ENCODE results near the gene SCAF11. TPM values are rescaled to one million over a fixed set of nuclear protein-coding genes. Genes with fewer than 3 reads are reported as not detected.

Gene SCAF11
- total and polyA plus RNA-seq, 10 of the 15 experiments (the other 5 are each of a cell fraction or from before 2014, with no cell fraction given) = 42.0 to 153 (median 100) TPM

DNA sequence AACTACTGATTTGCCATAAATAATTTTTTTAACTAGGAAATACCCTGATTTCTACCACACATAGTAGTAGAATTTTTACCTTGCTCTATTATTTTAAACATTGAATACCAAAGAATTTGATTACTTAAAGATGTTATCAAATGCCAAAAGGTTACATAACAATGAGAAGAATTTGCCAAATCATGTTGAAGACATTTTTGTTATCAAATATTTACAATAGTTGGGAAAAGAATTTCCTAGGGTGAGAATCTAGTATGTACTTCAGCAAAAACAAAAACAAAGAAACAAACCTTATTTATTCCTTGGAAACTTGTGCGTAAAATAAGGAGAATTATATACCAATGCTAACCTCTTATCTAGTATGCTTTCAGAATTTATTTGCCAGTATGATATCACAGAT, 107.2 kb downstream of the SCAF11 start:
- POLR2A ChIA-PET = no interaction called here
- Histone ChIP-seq H3K9ac (ENCODE audit: control insufficient read depth, insufficient read depth, low read length) (no peak overlapping the region), H3K27ac (ENCODE audit: control insufficient read depth, insufficient read depth) (no peak overlapping the region), H3K4me2 (ENCODE audit: control insufficient read depth, insufficient read depth) (no peak overlapping the region), H3K4me1 (ENCODE audit: control insufficient read depth, insufficient read depth, low read length) (no peaks in the 10 kb centered on the region), H2AFZ (ENCODE audit: control insufficient read depth, low read depth, low read length) (no peak overlapping the region), H3K36me3 (ENCODE audit: control insufficient read depth in 2 of 2, insufficient read depth in 2 of 2, low read length in 1 of 2) (peaks cover 4 to 9% of the 10 kb centered on the region in 2 experiments), H3K27me3 (replicated peaks in 1 of 2; ENCODE audit: control insufficient read depth in 2 of 2, insufficient read depth in 2 of 2, low read length in 1 of 2) (no peaks in the 10 kb centered on the region), H3K79me2 (ENCODE audit: control insufficient read depth, insufficient read depth, low read length) (no peaks in the 10 kb centered on the region), H3K9me3 (replicated peaks; ENCODE audit: control insufficient read depth, insufficient read depth, low read length) (peaks cover 7% of the 10 kb centered on the region), H4K20me1 (ENCODE audit: control insufficient read depth, insufficient read depth) (no peaks in the 10 kb centered on the region), H3K4me3 (no peak overlapping the region)
- DNase-seq (ENCODE audit: low read depth, low spot score) = no peak
- RAD21 ChIA-PET (ENCODE audit: unreplicated experiment) = no interaction called here
- in situ Hi-C loops (cut with MboI) (no loop called here), intact Hi-C loops (cut with micrococcal nuclease; ENCODE audit: unreplicated experiment) (no loop called here)
- SMC1A ChIA-PET (ENCODE audit: uncharacterized antibody, unreplicated experiment) = no interaction called here
- TF ChIP-seq CHD2 (IDR thresholded peaks at IDR 0.05; ENCODE audit: borderline replicate concordance, low read depth, low read length) = no peak
- no peak for TF ChIP-seq PML (IDR thresholded peaks at IDR 0.05; ENCODE audit: low read length)
- TF ChIP-seq LARP7 (IDR thresholded peaks at IDR 0.05) = no peak
- TF ChIP-seq TCF3 (IDR thresholded peaks at IDR 0.05; ENCODE audit: borderline replicate concordance, insufficient read depth, low read depth, low read length) = no peak
- no peak for TF ChIP-seq HDGF (IDR thresholded peaks at IDR 0.05)
- TF ChIP-seq HDAC6 (IDR thresholded peaks at IDR 0.05; ENCODE audit: unreplicated experiment) = no peak
- TF ChIP-seq CBX5 (IDR thresholded peaks at IDR 0.05; ENCODE audit: low read depth) = no peak
- TF ChIP-seq SMAD1 (IDR thresholded peaks at IDR 0.05; ENCODE audit: low read depth, partially characterized antibody) = no peak
- no peak for TF ChIP-seq TARDBP (IDR thresholded peaks at IDR 0.05; ENCODE audit: borderline replicate concordance)
- no peak for TF ChIP-seq RUNX3 (IDR thresholded peaks at IDR 0.05; ENCODE audit: low read length)
- TF ChIP-seq, protein P1, sequence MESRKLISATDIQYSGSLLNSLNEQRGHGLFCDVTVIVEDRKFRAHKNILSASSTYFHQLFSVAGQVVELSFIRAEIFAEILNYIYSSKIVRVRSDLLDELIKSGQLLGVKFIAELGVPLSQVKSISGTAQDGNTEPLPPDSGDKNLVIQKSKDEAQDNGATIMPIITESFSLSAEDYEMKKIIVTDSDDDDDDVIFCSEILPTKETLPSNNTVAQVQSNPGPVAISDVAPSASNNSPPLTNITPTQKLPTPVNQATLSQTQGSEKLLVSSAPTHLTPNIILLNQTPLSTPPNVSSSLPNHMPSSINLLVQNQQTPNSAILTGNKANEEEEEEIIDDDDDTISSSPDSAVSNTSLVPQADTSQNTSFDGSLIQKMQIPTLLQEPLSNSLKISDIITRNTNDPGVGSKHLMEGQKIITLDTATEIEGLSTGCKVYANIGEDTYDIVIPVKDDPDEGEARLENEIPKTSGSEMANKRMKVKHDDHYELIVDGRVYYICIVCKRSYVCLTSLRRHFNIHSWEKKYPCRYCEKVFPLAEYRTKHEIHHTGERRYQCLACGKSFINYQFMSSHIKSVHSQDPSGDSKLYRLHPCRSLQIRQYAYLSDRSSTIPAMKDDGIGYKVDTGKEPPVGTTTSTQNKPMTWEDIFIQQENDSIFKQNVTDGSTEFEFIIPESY (IDR thresholded peaks at IDR 0.05) = no peak
- no peak for TF ChIP-seq POU2F2 (IDR thresholded peaks at IDR 0.05; ENCODE audit: borderline replicate concordance, low read depth, low read length)
- no peak for TF ChIP-seq NBN (IDR thresholded peaks at IDR 0.05)
- TF ChIP-seq ZNF384 (IDR thresholded peaks at IDR 0.05; ENCODE audit: borderline replicate concordance, low read depth, low read length) = no peak
- TF ChIP-seq, protein P2, sequence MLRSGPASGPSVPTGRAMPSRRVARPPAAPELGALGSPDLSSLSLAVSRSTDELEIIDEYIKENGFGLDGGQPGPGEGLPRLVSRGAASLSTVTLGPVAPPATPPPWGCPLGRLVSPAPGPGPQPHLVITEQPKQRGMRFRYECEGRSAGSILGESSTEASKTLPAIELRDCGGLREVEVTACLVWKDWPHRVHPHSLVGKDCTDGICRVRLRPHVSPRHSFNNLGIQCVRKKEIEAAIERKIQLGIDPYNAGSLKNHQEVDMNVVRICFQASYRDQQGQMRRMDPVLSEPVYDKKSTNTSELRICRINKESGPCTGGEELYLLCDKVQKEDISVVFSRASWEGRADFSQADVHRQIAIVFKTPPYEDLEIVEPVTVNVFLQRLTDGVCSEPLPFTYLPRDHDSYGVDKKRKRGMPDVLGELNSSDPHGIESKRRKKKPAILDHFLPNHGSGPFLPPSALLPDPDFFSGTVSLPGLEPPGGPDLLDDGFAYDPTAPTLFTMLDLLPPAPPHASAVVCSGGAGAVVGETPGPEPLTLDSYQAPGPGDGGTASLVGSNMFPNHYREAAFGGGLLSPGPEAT (IDR thresholded peaks at IDR 0.05; ENCODE audit: low read depth) = no peak
- ATAC-seq = no peak
- 96% methylated on average over 1 of the region's 1 CpG for WGBS (ENCODE audit: insufficient coverage, insufficient replicate concordance, low lambda C conversion rate, missing lambda C conversion rate)
- no peak for FAIRE-seq
- CTCF ChIA-PET = interaction anchor here (1.1 kb wide), 1 partner anchor 26 kb away, joined by 3 read pairs; no protein-coding TSS in a partner anchor
- no TSS peak for BruUV-seq (replicated peaks)
